ENCODE data around the gene PCDH9.
"Not testable (repeated sequence)": the region's sequence is repeated elsewhere in the genome, so short reads cannot be mapped to it uniquely, and the experiment has no call there.

Gene PCDH9

DNA sequence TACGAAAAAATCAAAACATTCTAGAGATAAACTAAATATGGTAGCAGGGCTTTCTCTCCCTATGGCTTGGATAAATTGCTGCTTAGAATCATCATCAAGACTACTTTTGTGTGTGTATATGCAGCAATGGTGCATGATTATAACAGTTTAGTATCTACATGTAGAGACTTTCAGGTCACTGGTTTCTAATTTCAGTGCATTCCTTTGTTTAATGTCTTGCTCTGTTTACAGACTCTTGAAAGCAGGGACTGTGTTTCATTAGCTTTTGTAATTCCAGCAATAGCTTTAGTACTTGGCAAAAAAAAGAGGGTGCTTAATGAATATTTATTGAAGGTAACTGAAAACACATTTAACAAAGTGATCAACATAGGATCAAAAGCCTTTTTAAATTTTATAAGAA lies 420.7 kb downstream of the PCDH9 start:
- DNase-seq, result no peak

GRCh38 chr13:66807251-66807650 lies 422.9 kb downstream of the PCDH9 start:
- DNase-seq, result no peak

GRCh38 chr13:66805657-66806056 lies 424.5 kb downstream of the PCDH9 start:
- DNase-seq, result no peak

DNA sequence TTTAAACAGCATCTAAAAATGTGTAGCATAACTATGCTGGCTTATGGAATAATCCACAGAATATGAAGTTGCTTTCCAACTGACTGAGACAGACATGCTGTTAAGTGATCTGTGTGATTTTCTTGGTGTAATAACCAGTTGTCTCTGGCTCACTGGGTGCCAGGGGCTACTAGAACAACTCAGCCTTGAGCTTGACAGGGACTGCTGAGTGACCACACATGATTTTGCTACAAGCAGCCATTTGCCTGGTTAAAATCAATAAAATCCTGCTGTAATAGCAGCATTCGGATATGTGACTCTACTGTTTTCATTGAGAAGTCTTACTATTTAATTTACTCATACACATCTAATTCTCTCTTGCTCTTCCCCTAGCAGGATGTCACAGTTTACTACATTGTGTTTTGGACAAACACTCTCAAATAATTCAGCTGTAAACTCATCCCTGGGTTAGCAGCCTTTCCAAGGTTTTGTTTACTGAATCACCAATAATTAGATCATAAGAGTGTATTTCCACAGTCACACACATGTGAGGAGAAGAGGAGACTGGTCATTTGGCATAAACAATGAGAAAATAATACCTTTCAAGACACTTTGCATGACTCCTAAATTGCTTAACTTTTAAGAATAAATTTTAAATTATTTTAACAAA lies 426.2 kb downstream of the PCDH9 start:
- no peak for DNase-seq

- no peak for DNase-seq
Observed at GRCh38 chr13:66803013-66803807, 426.9 kb downstream of the PCDH9 start.

- DNase-seq, result no peak
Observed at GRCh38 chr13:66795636-66796035, 434.5 kb downstream of the PCDH9 start.

- DNase-seq, result no peak
Observed at GRCh38 chr13:66794340-66795031, 435.6 kb downstream of the PCDH9 start.

GRCh38 chr13:66790861-66791260 lies 439.3 kb downstream of the PCDH9 start:
- no peak for DNase-seq

DNA sequence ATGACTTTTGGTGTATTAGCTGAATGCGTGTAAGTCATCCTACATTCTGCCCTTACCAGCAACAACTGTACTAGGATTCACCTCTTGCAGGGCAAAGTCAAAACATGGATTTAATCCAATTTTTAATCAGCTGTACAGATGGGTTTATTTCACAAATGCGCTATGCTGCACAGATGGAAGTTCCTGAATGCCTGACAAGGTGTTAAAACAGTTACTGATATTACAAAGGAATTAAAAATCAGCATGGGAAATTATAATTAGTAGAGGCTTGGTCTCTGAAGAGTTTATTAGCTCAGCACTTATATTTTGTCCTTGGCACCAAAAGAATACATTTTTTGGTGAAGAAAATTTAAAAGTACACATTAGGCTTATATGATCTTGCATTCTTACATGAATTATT lies 448.9 kb downstream of the PCDH9 start:
- no peak for DNase-seq

GRCh38 chr13:66780814-66781213 lies 449.3 kb downstream of the PCDH9 start:
- no peak for DNase-seq

DNA sequence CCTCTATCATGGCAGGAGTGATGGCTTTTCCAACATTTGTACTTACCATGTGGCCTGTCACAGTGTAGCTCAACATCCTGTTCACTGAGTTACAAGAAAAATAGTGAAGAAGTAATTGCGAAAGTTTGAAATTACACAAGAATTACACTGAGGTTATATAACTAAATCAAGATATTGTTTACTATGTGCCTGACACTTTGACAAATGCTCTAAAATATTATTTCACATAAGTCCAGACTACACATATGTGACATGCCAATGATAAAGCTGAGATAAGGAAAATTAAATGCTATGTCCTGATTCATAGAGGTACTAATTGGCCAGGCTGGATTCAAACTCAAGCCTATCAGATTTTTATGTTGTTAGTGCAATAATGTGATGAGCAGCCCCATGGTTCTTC lies 451.7 kb downstream of the PCDH9 start:
- no peak for DNase-seq

GRCh38 chr13:66775196-66775595 lies 454.9 kb downstream of the PCDH9 start:
- no peak for DNase-seq

GRCh38 chr13:66774046-66774445 lies 456.1 kb downstream of the PCDH9 start:
- DNase-seq, result no peak

DNA sequence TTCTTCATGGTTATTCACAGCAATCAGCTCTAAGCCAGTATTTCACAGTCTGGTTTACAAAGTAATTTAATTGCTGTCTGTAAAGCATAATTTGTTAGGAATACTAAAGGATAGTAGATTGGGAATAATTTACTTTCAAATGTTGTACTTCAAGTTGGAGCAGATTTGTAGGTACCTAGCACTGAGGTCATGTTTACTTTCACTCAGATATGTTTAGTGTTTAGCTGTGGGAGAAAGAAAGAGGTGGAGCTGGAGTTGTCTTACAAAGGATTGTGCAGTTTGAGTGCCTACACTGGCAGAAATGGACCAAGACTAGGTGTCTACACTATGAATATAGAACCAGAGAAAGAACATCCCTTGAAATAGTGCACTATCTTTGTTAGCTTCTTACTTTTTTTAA lies 464.6 kb downstream of the PCDH9 start:
- no peak for DNase-seq

DNA sequence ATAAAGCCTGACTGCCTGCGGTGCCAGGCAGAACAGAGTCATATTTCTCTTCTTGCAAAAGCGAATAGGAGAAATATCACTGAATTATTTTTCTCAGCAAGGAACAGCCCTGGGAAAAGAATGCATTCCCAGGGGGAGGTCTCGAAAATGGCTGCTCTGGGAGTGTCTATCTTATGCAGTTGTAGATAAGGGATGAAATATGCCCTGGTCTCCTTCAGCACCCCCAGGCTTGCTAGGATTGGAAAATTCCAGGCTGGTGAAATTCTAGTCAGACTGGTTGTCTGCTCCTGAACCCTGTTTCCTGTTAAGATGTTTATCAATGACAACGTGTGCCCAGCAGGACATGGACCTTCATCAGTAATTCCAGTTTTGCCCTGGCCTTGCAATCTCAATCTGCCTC lies 469.5 kb downstream of the PCDH9 start:
- not testable (repeated sequence) for DNase-seq

- DNase-seq, result no peak
Observed at GRCh38 chr13:66759919-66760318, 470.2 kb downstream of the PCDH9 start.

GRCh38 chr13:66751691-66752090 lies 478.4 kb downstream of the PCDH9 start:
- no peak for DNase-seq

DNA sequence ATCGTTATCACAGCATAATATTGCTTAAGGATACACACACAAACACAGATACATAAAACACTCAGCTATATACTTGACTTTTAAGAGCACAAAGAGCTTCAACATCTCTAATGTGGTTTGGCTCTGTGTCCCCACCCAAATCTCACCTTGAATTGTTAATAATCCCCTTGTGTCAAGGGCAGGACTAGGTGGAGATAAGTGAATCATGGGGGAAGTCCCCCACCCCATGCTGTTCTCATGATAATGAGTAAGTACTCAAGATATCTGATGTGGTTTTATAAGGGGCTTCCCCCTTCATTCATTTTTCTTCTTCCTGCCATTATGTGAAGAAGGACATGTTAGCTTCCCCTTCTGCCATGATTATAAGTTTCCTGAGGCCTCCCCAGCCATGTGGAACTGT lies 481.4 kb downstream of the PCDH9 start:
- no peak for DNase-seq

GRCh38 chr13:66745307-66745706 lies 484.8 kb downstream of the PCDH9 start:
- no peak for DNase-seq

DNA sequence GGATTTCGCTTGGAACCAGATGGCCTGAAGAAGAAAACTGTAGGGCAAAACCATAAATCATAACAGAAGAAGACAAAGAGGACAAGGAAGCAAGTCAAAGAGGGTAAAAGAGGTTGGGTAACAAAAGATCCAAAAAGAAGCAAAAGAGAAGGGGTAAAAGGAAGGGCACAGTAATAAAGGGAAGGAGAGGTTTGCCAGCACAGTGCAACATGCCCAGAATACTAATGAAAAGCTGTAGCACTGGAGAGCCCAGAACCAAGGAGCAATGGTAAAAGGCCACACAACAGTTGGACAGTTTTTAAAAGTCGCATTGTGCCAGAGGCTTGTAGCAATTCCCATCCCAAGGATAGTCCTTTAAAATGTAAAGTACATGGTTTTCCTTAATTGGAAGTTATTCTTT lies 506.6 kb downstream of the PCDH9 start:
- DNase-seq, result no peak

DNA sequence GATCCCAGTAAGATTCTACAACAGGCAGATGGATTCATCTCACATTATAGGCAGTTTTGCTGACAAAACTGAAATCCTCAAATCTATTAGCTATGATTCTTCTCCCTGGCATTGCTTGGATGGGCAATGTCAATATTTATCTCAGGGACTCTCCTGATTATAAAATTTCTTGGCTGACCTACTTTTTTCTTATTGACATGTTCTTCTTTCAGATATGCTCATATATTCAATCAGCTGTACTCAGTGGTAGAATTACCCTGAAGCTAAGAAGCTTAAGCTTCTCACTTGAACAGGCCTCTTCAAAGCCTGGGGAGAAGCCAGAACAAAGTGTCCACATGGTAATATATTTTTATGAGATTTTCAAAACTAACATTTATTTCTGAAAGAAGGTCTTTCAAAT lies 513.6 kb downstream of the PCDH9 start:
- no peak for DNase-seq

DNA sequence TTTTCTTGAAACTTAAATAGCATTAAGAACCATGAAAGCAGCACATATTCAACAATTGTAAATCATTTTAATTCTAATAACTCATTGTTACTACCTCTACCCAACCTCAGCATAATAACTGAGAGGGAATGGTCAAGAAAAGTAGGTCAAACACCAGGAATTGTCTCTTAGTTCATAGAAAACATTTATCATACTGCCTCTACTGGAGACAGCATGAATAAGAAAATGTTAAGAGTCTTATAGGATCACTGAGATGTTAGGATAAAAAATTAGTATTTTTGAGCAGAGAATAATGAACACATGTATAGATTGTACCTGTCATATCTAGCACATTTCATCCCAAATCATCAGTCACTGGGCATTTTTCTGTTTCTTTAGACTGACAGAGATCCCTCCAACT lies 515.3 kb downstream of the PCDH9 start:
- DNase-seq, result no peak

DNA sequence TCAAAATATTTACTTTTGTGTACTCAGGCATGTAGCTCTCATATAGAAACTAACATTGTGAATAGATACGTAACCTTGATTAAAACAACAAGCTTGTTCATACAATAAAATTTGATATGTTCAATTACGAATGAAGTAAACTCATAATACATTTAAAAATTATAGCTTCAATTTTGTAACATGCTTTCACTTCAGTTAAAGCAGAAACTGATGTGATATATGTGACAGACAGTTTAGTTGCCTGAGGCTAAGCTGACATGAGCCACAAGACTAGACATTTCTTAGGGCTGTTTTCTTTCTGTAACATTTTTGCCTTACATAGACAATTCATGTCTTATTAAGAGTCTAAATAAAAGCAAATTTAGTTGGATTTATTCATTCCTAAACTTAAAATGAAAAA lies 526.0 kb downstream of the PCDH9 start:
- DNase-seq, result no peak

DNA sequence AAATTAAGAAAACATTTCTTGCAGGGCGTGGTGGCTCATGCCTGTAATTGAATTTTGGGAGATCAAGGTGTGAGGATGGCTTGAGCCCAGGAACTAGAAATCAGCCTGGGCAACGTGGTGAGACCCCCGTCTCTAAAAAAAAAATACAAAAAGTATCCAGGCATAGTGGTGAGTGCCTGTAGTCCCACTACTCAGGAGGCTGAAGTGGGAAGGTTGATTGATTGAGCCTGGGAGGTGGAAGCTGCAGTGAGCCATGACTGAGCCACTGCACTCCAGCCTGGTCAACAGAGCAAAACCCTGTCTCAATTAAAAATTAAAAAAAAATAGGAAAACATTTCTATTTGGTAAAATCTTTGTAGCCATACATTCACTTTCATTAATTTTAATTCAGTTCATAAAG lies 526.5 kb downstream of the PCDH9 start:
- DNase-seq, result no peak

Data from SIG-M5 (cell line).